Mucosa of rectum (tissue), 2 donors: ENCODE results near the gene NSFL1C.
"Not testable (repeated sequence)": the region's sequence is repeated elsewhere in the genome, so short reads cannot be mapped to it uniquely, and the experiment has no call there.

Source experiments
- H3K27ac ChIP-seq, 2 donors: one replicate each; pipeline ENCODE4 v1.7.0; 2013; ENCODE audit warnings: inconsistent platforms in 2 of 2, low read depth in 2 of 2, low read length in 2 of 2
- H3K27me3 ChIP-seq, 2 donors: one replicate each; pipeline ENCODE4 v1.7.0; 2013; ENCODE audit warnings: low read length in 2 of 2; ENCODE audit not compliant: control insufficient read depth in 2 of 2, insufficient read depth in 2 of 2
- H3K36me3 ChIP-seq, 2 donors: one replicate each; pipeline ENCODE4 v1.7.0; 2013; ENCODE audit warnings: low read length in 2 of 2; ENCODE audit not compliant: control insufficient read depth in 2 of 2, insufficient read depth in 2 of 2
- H3K4me1 ChIP-seq, 2 donors: one replicate each; pipeline ENCODE4 v1.7.0; 2013; ENCODE audit warnings: low read length in 2 of 2, mild to moderate bottlenecking in 1 of 2; ENCODE audit not compliant: control insufficient read depth in 2 of 2, insufficient read depth in 2 of 2
- H3K4me3 ChIP-seq, 2 donors: one replicate each; pipeline ENCODE4 v1.7.0; 2013; ENCODE audit warnings: low read length in 2 of 2
- H3K9ac ChIP-seq, 2 donors: one replicate each; pipeline ENCODE4 v1.7.0; 2013; ENCODE audit warnings: low read length in 2 of 2, low read depth in 1 of 2, mild to moderate bottlenecking in 1 of 2
- H3K9me3 ChIP-seq, 2 donors: one replicate each; pipeline ENCODE4 v1.7.0; 2013; ENCODE audit warnings: low read length in 2 of 2; ENCODE audit not compliant: control insufficient read depth in 2 of 2
- donor health status: healthy.
- donor health status: Normal muscosa, but diverticular disease.

The NSFL1C gene

GRCh38 chr20:1414982-1415381 is 51.7 kb downstream of the NSFL1C start:
- H3K9ac ChIP-seq, result no peak overlapping the region
- no peaks in the 10 kb centered on the region for H3K36me3 ChIP-seq
- peaks cover 0 to 2% of the 10 kb centered on the region in 2 donors for H3K9me3 ChIP-seq
- H3K4me1 ChIP-seq, result peaks cover 4 to 13% of the 10 kb centered on the region in 2 donors
- H3K27ac ChIP-seq, result no peak overlapping the region
- H3K27me3 ChIP-seq, result no peaks in the 10 kb centered on the region
- no peak overlapping the region for H3K4me3 ChIP-seq

GRCh38 chr20:1405801-1406200 is 60.8 kb downstream of the NSFL1C start:
- Histone ChIP-seq H3K9me3 (no peaks in the 10 kb centered on the region), H3K27me3 (peaks cover 0 to 3% of the 10 kb centered on the region in 2 donors), H3K36me3 (no peaks in the 10 kb centered on the region), H3K4me1 (peaks cover 0 to 10% of the 10 kb centered on the region in 2 donors), H3K9ac (no peak overlapping the region), H3K27ac (no peak overlapping the region), H3K4me3 (no peak overlapping the region)

GRCh38 chr20:1403624-1404023 is 63.0 kb downstream of the NSFL1C start:
- H3K36me3 ChIP-seq, result no peaks in the 10 kb centered on the region
- no peak overlapping the region for H3K27ac ChIP-seq
- H3K9me3 ChIP-seq, result no peaks in the 10 kb centered on the region
- no peak overlapping the region for H3K4me3 ChIP-seq
- H3K4me1 ChIP-seq, result peaks cover 5 to 22% of the 10 kb centered on the region in 2 donors
- H3K27me3 ChIP-seq, result no peaks in the 10 kb centered on the region
- no peak overlapping the region for H3K9ac ChIP-seq

GRCh38 chr20:1402149-1402548 is 64.5 kb downstream of the NSFL1C start:
- H3K4me3 ChIP-seq, result no peak overlapping the region
- H3K27me3 ChIP-seq, result peaks cover 0 to 2% of the 10 kb centered on the region in 2 donors
- H3K9me3 ChIP-seq, result no peaks in the 10 kb centered on the region
- peaks cover 9 to 33% of the 10 kb centered on the region in 2 donors for H3K4me1 ChIP-seq
- H3K36me3 ChIP-seq, result no peaks in the 10 kb centered on the region
- H3K27ac ChIP-seq, result no peak overlapping the region
- H3K9ac ChIP-seq, result no peak overlapping the region

GRCh38 chr20:1401451-1401907 is 65.2 kb downstream of the NSFL1C start:
- Histone ChIP-seq H3K9me3 (no peaks in the 10 kb centered on the region), H3K9ac (no peak overlapping the region), H3K27ac (peak overlapping the region in 1 of 2 donors; percentile 46), H3K4me1 (peaks cover 9 to 33% of the 10 kb centered on the region in 2 donors), H3K4me3 (no peak overlapping the region), H3K36me3 (no peaks in the 10 kb centered on the region), H3K27me3 (peaks cover 0 to 2% of the 10 kb centered on the region in 2 donors)

GRCh38 chr20:1399678-1400366 is 66.8 kb downstream of the NSFL1C start:
- Histone ChIP-seq H3K4me1 (peaks cover 9 to 33% of the 10 kb centered on the region in 2 donors), H3K27ac (peak overlapping the region; percentile 70 to 72), H3K4me3 (peak overlapping the region in 1 of 2 donors; percentile 13), H3K9ac (peak overlapping the region in 1 of 2 donors; percentile 48)
- H3K27me3 ChIP-seq, H3K9me3 ChIP-seq, H3K36me3 ChIP-seq: not testable (repeated sequence)

GRCh38 chr20:1398185-1398584 is 68.5 kb downstream of the NSFL1C start:
- not testable (repeated sequence) for H3K27me3 ChIP-seq, H3K27ac ChIP-seq, H3K36me3 ChIP-seq, H3K9me3 ChIP-seq, H3K4me3 ChIP-seq, H3K9ac ChIP-seq
- peaks cover 14 to 39% of the 10 kb centered on the region in 2 donors for H3K4me1 ChIP-seq

- H3K4me1 ChIP-seq, result peaks cover 14 to 40% of the 10 kb centered on the region in 2 donors
- H3K9me3 ChIP-seq, result no peaks in the 10 kb centered on the region
- no peak overlapping the region for H3K9ac ChIP-seq
- no peak overlapping the region for H3K27ac ChIP-seq
- peaks cover 2 to 3% of the 10 kb centered on the region in 2 donors for H3K27me3 ChIP-seq
- H3K4me3 ChIP-seq, result no peak overlapping the region
- no peaks in the 10 kb centered on the region for H3K36me3 ChIP-seq
Observed at GRCh38 chr20:1397710-1398109, 68.9 kb downstream of the NSFL1C start.

GRCh38 chr20:1396702-1397101 is 69.9 kb downstream of the NSFL1C start:
- Histone ChIP-seq H3K36me3 (no peaks in the 10 kb centered on the region), H3K27me3 (peaks cover 2 to 3% of the 10 kb centered on the region in 2 donors), H3K9ac (no peak overlapping the region), H3K4me1 (peaks cover 20 to 44% of the 10 kb centered on the region in 2 donors), H3K27ac (no peak overlapping the region), H3K9me3 (no peaks in the 10 kb centered on the region), H3K4me3 (no peak overlapping the region)

GRCh38 chr20:1396264-1396663 is 70.4 kb downstream of the NSFL1C start:
- Histone ChIP-seq H3K4me1 (peaks cover 25 to 45% of the 10 kb centered on the region in 2 donors), H3K9ac (no peak overlapping the region), H3K27me3 (peaks cover 2 to 3% of the 10 kb centered on the region in 2 donors), H3K36me3 (no peaks in the 10 kb centered on the region), H3K9me3 (no peaks in the 10 kb centered on the region), H3K27ac (no peak overlapping the region), H3K4me3 (no peak overlapping the region)
